ENCODE measurements around the gene NAT10. TPM values are rescaled to one million over a fixed set of nuclear protein-coding genes. Genes with fewer than 3 reads are reported as not detected.

NAT10 gene
- total RNA-seq, 1 experiment from 2014 or later, result 48.7 TPM

- BruUV-seq (replicated peaks), result TSS peak; percentile 45
- no peak overlapping the region for H2AFZ ChIP-seq (ENCODE audit: low read length)
- no peak overlapping the region for H3K9ac ChIP-seq (ENCODE audit: low read length)
- H3K36me3 ChIP-seq (ENCODE audit: low read depth, low read length), result peaks cover 47% of the 10 kb centered on the region
- H3K9me3 ChIP-seq (ENCODE audit: low read length), result no peaks in the 10 kb centered on the region
- H3K4me2 ChIP-seq (ENCODE audit: low read length), result no peak overlapping the region
- ChIA-PET POLR2A (ENCODE audit: unreplicated experiment) (no interaction called here), CTCF (no interaction called here)
- no peak overlapping the region for H3K4me3 ChIP-seq (ENCODE audit: low read length)
- no peaks in the 10 kb centered on the region for H3K27me3 ChIP-seq (ENCODE audit: low read length)
- no peaks in the 10 kb centered on the region for H3K4me1 ChIP-seq (ENCODE audit: insufficient read depth, low read length)
- no peaks in the 10 kb centered on the region for H3F3A ChIP-seq (ENCODE audit: low read length, unreplicated experiment)
- no peak for ATAC-seq
- no peaks in the 10 kb centered on the region for H4K20me1 ChIP-seq (ENCODE audit: low read length)
- intact Hi-C loops (cut with micrococcal nuclease), result no loop called here
- no peak overlapping the region for H3K27ac ChIP-seq (ENCODE audit: low read length)
- TF ChIP-seq EZH2phosphoT487 (IDR thresholded peaks at IDR 0.05; ENCODE audit: borderline replicate concordance, low read length) (no peak), EZH2 (IDR thresholded peaks at IDR 0.05; ENCODE audit: low read length, unreplicated experiment) (no peak), CTCF (conservative IDR thresholded peaks at IDR 0.05; ENCODE audit: low read depth, low read length) (no peak)
- H3K79me2 ChIP-seq (ENCODE audit: low read length), result no peaks in the 10 kb centered on the region
- no peaks in the 10 kb centered on the region for H3K9me2 ChIP-seq (replicated peaks; ENCODE audit: low read length)
- DNase-seq, result no peak
These were observed 41.0 kb downstream of the NAT10 start for GRCh38 chr11:34146411-34146810.

GRCh38 chr11:34146866-34147265 is 41.4 kb downstream of the NAT10 start:
- Histone ChIP-seq H3K27me3 (ENCODE audit: low read length) (no peaks in the 10 kb centered on the region), H3K4me1 (ENCODE audit: insufficient read depth, low read length) (no peaks in the 10 kb centered on the region), H3K79me2 (ENCODE audit: low read length) (no peaks in the 10 kb centered on the region), H4K20me1 (ENCODE audit: low read length) (no peaks in the 10 kb centered on the region), H3F3A (ENCODE audit: low read length, unreplicated experiment) (no peaks in the 10 kb centered on the region), H3K9ac (ENCODE audit: low read length) (no peak overlapping the region), H3K36me3 (ENCODE audit: low read depth, low read length) (peaks cover 44% of the 10 kb centered on the region), H2AFZ (ENCODE audit: low read length) (no peak overlapping the region), H3K9me2 (replicated peaks; ENCODE audit: low read length) (no peaks in the 10 kb centered on the region), H3K9me3 (ENCODE audit: low read length) (no peaks in the 10 kb centered on the region), H3K27ac (ENCODE audit: low read length) (no peak overlapping the region), H3K4me3 (ENCODE audit: low read length) (no peak overlapping the region), H3K4me2 (ENCODE audit: low read length) (no peak overlapping the region)
- TF ChIP-seq CTCF (conservative IDR thresholded peaks at IDR 0.05; ENCODE audit: low read depth, low read length), result no peak
- TF ChIP-seq EZH2phosphoT487 (IDR thresholded peaks at IDR 0.05; ENCODE audit: borderline replicate concordance, low read length), result no peak
- no peak for TF ChIP-seq EZH2 (IDR thresholded peaks at IDR 0.05; ENCODE audit: low read length, unreplicated experiment)
- DNase-seq, result no peak
- intact Hi-C loops (cut with micrococcal nuclease), result no loop called here
- no peak for ATAC-seq
- POLR2A ChIA-PET (ENCODE audit: unreplicated experiment), result no interaction called here
- no TSS peak for BruUV-seq (replicated peaks)
- CTCF ChIA-PET, result no interaction called here

GRCh38 chr11:34147581-34147980 is 42.2 kb downstream of the NAT10 start:
- DNase-seq, result no peak
- Histone ChIP-seq H3K27ac (ENCODE audit: low read length) (no peak overlapping the region), H3K27me3 (ENCODE audit: low read length) (no peaks in the 10 kb centered on the region), H3K9me3 (ENCODE audit: low read length) (no peaks in the 10 kb centered on the region), H3K36me3 (ENCODE audit: low read depth, low read length) (peaks cover 38% of the 10 kb centered on the region), H3K9me2 (replicated peaks; ENCODE audit: low read length) (no peaks in the 10 kb centered on the region), H3K4me3 (ENCODE audit: low read length) (no peak overlapping the region), H3K79me2 (ENCODE audit: low read length) (no peaks in the 10 kb centered on the region), H3K9ac (ENCODE audit: low read length) (no peak overlapping the region), H3K4me1 (ENCODE audit: insufficient read depth, low read length) (no peaks in the 10 kb centered on the region), H3F3A (ENCODE audit: low read length, unreplicated experiment) (no peaks in the 10 kb centered on the region), H2AFZ (ENCODE audit: low read length) (no peak overlapping the region), H3K4me2 (ENCODE audit: low read length) (no peak overlapping the region), H4K20me1 (ENCODE audit: low read length) (no peaks in the 10 kb centered on the region)
- BruUV-seq (replicated peaks), result no TSS peak
- intact Hi-C loops (cut with micrococcal nuclease), result no loop called here
- CTCF ChIA-PET, result no interaction called here
- no peak for ATAC-seq
- no peak for TF ChIP-seq EZH2phosphoT487 (IDR thresholded peaks at IDR 0.05; ENCODE audit: borderline replicate concordance, low read length)
- no peak for TF ChIP-seq EZH2 (IDR thresholded peaks at IDR 0.05; ENCODE audit: low read length, unreplicated experiment)
- TF ChIP-seq CTCF (conservative IDR thresholded peaks at IDR 0.05; ENCODE audit: low read depth, low read length), result no peak
- POLR2A ChIA-PET (ENCODE audit: unreplicated experiment), result interaction anchor here (0.6 kb wide), 1 partner anchor 315 kb away, joined by 5 read pairs; no protein-coding TSS in a partner anchor
